ENCODE measurements around the gene YOD1.

Gene YOD1

DNA sequence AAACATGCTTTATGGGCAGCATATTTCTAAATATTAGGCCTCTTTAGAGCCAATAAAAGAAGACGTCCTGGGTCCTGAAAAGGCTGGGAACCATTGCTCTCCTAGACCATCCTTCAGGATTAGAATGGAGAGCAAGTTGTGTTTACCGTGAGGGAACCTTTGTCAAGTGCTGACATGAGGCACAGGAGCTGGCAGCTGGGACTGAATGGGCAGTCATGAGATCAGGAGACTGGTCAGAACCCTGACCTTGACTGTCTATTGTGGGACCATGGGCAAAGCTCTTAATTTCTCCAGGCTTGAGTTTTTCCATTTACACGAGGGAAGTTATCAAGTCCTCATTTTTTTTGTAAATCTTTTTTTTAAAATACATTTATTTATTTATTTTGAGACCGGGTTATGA lies 7.2 kb upstream of the YOD1 start:
- no peak overlapping the region for H3K4me2 ChIP-seq (ENCODE audit: low read length)
- H3K36me3 ChIP-seq (ENCODE audit: control insufficient read depth, low read length), result no peaks in the 10 kb centered on the region
- H4K20me1 ChIP-seq (ENCODE audit: control insufficient read depth, insufficient read depth, low read depth, low read length), result no peaks in the 10 kb centered on the region
- H3K4me1 ChIP-seq (ENCODE audit: control insufficient read depth, low read length), result peaks cover 3% of the 10 kb centered on the region; the same call in 1 of the 2 replicates
- H3F3A ChIP-seq (ENCODE audit: control insufficient read depth, insufficient read depth), result no peaks in the 10 kb centered on the region
- H3K9me3 ChIP-seq (ENCODE audit: control insufficient read depth, insufficient read depth, low read length), result no peaks in the 10 kb centered on the region
- H3K27me3 ChIP-seq (ENCODE audit: control insufficient read depth, low read length), result peaks cover 14% of the 10 kb centered on the region
- H3K4me3 ChIP-seq (ENCODE audit: low read length), result no peak overlapping the region
- no peaks in the 10 kb centered on the region for H3K9me2 ChIP-seq (replicated peaks; ENCODE audit: control insufficient read depth, low read length)
- TF ChIP-seq, protein P1, sequence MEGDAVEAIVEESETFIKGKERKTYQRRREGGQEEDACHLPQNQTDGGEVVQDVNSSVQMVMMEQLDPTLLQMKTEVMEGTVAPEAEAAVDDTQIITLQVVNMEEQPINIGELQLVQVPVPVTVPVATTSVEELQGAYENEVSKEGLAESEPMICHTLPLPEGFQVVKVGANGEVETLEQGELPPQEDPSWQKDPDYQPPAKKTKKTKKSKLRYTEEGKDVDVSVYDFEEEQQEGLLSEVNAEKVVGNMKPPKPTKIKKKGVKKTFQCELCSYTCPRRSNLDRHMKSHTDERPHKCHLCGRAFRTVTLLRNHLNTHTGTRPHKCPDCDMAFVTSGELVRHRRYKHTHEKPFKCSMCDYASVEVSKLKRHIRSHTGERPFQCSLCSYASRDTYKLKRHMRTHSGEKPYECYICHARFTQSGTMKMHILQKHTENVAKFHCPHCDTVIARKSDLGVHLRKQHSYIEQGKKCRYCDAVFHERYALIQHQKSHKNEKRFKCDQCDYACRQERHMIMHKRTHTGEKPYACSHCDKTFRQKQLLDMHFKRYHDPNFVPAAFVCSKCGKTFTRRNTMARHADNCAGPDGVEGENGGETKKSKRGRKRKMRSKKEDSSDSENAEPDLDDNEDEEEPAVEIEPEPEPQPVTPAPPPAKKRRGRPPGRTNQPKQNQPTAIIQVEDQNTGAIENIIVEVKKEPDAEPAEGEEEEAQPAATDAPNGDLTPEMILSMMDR (IDR thresholded peaks at IDR 0.05; ENCODE audit: low read depth, low read length, poor library complexity, severe bottlenecking), result no peak
- no peak for TF ChIP-seq EZH2phosphoT487 (IDR thresholded peaks at IDR 0.05; ENCODE audit: borderline replicate concordance, low read length)
- no peaks in the 10 kb centered on the region for H3K79me2 ChIP-seq (ENCODE audit: control insufficient read depth, low read length)
- H3K27ac ChIP-seq (ENCODE audit: low read depth, low read length), result no peak overlapping the region

DNA sequence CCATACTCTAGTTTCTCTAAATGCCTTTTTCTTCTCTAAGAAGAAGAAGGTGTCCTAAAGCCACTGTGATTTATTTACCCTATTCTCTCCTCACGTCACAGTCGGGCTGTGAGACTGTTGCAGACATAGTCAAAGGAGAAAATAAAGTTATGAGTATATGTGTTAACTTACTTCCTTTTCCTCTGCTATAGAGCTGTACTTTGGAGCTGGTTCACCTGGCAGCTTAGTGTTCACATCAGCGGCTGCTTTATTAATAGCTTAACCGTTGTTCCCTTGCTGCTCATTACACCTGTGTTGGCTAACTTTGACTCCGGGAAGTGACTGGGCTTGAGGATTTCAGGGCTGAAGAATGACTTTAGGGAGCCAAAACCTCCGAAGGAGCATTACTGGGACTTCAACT lies 5.7 kb upstream of the YOD1 start:
- Histone ChIP-seq H3K9me3 (ENCODE audit: control insufficient read depth, insufficient read depth, low read length) (no peaks in the 10 kb centered on the region), H3K27me3 (ENCODE audit: control insufficient read depth, low read length) (peaks cover 23% of the 10 kb centered on the region), H3K4me1 (ENCODE audit: control insufficient read depth, low read length) (peaks cover 6% of the 10 kb centered on the region), H3K4me2 (ENCODE audit: low read length) (no peak overlapping the region), H3K27ac (ENCODE audit: low read depth, low read length) (no peak overlapping the region), H3F3A (ENCODE audit: control insufficient read depth, insufficient read depth) (peaks cover 3% of the 10 kb centered on the region; the same call in 1 of the 2 replicates), H3K36me3 (ENCODE audit: control insufficient read depth, low read length) (no peaks in the 10 kb centered on the region), H4K20me1 (ENCODE audit: control insufficient read depth, insufficient read depth, low read depth, low read length) (no peaks in the 10 kb centered on the region), H3K79me2 (ENCODE audit: control insufficient read depth, low read length) (no peaks in the 10 kb centered on the region), H3K4me3 (ENCODE audit: low read length) (no peak overlapping the region), H3K9me2 (replicated peaks; ENCODE audit: control insufficient read depth, low read length) (no peaks in the 10 kb centered on the region)
- no peak for TF ChIP-seq EZH2phosphoT487 (IDR thresholded peaks at IDR 0.05; ENCODE audit: borderline replicate concordance, low read length)
- TF ChIP-seq, protein P1 (IDR thresholded peaks at IDR 0.05; ENCODE audit: low read depth, low read length, poor library complexity, severe bottlenecking), result no peak

DNA sequence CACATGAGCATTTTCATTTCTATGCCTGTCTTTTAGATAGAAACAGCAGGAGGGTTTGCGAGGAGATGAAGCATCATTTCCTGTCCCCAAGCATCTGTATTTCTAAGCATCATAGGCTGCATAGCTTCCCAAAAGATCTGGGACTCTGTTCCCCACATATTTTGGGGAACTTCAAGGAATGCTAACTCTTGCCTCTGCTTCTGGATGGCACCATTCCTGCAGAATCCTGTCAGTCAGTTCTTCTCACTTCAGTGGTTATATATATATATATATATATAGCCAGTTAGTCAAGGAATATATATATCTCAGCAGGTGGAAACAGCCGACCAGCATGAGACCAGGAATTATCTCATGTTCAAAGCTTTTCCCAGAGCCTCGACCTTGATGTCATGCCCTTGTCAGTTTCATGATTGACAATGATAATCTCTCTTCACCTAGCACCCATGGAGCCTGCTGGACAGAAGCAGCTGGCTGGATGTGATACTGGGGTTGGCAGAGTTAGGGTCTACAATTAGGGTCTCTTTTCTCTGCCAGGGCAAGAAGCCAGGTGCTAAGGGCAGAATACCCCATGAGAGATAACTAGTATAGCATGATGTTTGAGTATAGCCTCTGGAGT lies 4.5 kb upstream of the YOD1 start:
- Histone ChIP-seq H3F3A (ENCODE audit: control insufficient read depth, insufficient read depth) (peaks cover 4% of the 10 kb centered on the region; the same call in 1 of the 2 replicates), H3K27ac (ENCODE audit: low read depth, low read length) (no peak overlapping the region), H4K20me1 (ENCODE audit: control insufficient read depth, insufficient read depth, low read depth, low read length) (no peaks in the 10 kb centered on the region), H3K36me3 (ENCODE audit: control insufficient read depth, low read length) (peaks cover 2% of the 10 kb centered on the region; the same call in 1 of the 2 replicates), H3K9me2 (replicated peaks; ENCODE audit: control insufficient read depth, low read length) (no peaks in the 10 kb centered on the region), H3K4me2 (ENCODE audit: low read length) (no peak overlapping the region), H3K4me1 (ENCODE audit: control insufficient read depth, low read length) (peaks cover 13% of the 10 kb centered on the region), H3K4me3 (ENCODE audit: low read length) (no peak overlapping the region), H3K79me2 (ENCODE audit: control insufficient read depth, low read length) (peaks cover 2% of the 10 kb centered on the region), H3K9me3 (ENCODE audit: control insufficient read depth, insufficient read depth, low read length) (peaks cover 4% of the 10 kb centered on the region; the same call in 1 of the 2 replicates), H3K27me3 (ENCODE audit: control insufficient read depth, low read length) (peaks cover 35% of the 10 kb centered on the region)
- TF ChIP-seq, protein P1 (IDR thresholded peaks at IDR 0.05; ENCODE audit: low read depth, low read length, poor library complexity, severe bottlenecking), result no peak
- TF ChIP-seq EZH2phosphoT487 (IDR thresholded peaks at IDR 0.05; ENCODE audit: borderline replicate concordance, low read length), result no peak

Data from DOHH2 (cell line).